ENCODE results near the gene SLC10A4. TPM values are rescaled to one million over a fixed set of nuclear protein-coding genes. Genes with fewer than 3 reads are reported as not detected.
A peak's percentile ranks its signal among the peaks of the same experiment; 100 is the strongest.
"Not testable (repeated sequence)": the region's sequence is repeated elsewhere in the genome, so short reads cannot be mapped to it uniquely, and the experiment has no call there.

Gene SLC10A4
- total RNA-seq, result not detected

GRCh38 chr4:48483006-48483776 lies at the start of gene SLC10A4:
Gene SLC10A4 (plus strand): TSS chr4:48483343. CDS start chr4:48483562, 219 bp downstream.
- H3K27ac ChIP-seq, result no peak within 1 kb of the TSS
- no peak for DNase-seq (ENCODE audit: low spot score)
- H3K4me1 ChIP-seq, result peaks cover 0 to 8% of the 10 kb centered on the region in 2 donors
- no peaks in the 10 kb centered on the region for H3K36me3 ChIP-seq
- TF ChIP-seq CTCF (IDR thresholded peaks at IDR 0.05), result no peak
- H3K4me3 ChIP-seq, result peak within 1 kb of the TSS in 1 of 2 donors; percentile 47
- no peaks in the 10 kb centered on the region for H3K9me3 ChIP-seq
- H3K27me3 ChIP-seq, result peaks cover 12 to 18% of the 10 kb centered on the region in 2 donors

GRCh38 chr4:48436318-48436717 lies 46.8 kb upstream of the SLC10A4 start:
- no peak overlapping the region for H3K27ac ChIP-seq
- no peak overlapping the region for H3K4me3 ChIP-seq
- no peak for DNase-seq (ENCODE audit: low spot score)
- TF ChIP-seq CTCF (IDR thresholded peaks at IDR 0.05), result no peak
- H3K36me3 ChIP-seq, result no peaks in the 10 kb centered on the region
- no peaks in the 10 kb centered on the region for H3K4me1 ChIP-seq
- H3K9me3 ChIP-seq, result no peaks in the 10 kb centered on the region
- no peaks in the 10 kb centered on the region for H3K27me3 ChIP-seq

GRCh38 chr4:48439988-48440387 lies 43.2 kb upstream of the SLC10A4 start:
- Histone ChIP-seq H3K4me1 (no peaks in the 10 kb centered on the region), H3K9me3 (no peaks in the 10 kb centered on the region), H3K27ac (no peak overlapping the region), H3K36me3 (no peaks in the 10 kb centered on the region), H3K27me3 (no peaks in the 10 kb centered on the region), H3K4me3 (no peak overlapping the region)
- no peak for DNase-seq (ENCODE audit: low spot score)
- no peak for TF ChIP-seq CTCF (IDR thresholded peaks at IDR 0.05)

GRCh38 chr4:48440914-48441313 lies 42.2 kb upstream of the SLC10A4 start:
- H3K4me3 ChIP-seq; H3K9me3 ChIP-seq; DNase-seq (ENCODE audit: low spot score); H3K27ac ChIP-seq; H3K36me3 ChIP-seq; H3K4me1 ChIP-seq; H3K27me3 ChIP-seq: not testable (repeated sequence)

GRCh38 chr4:48445704-48446103 lies 37.4 kb upstream of the SLC10A4 start:
- Histone ChIP-seq H3K4me3 (no peak overlapping the region), H3K9me3 (no peaks in the 10 kb centered on the region), H3K4me1 (no peaks in the 10 kb centered on the region), H3K27me3 (no peaks in the 10 kb centered on the region), H3K27ac (no peak overlapping the region), H3K36me3 (no peaks in the 10 kb centered on the region)
- DNase-seq (ENCODE audit: low spot score), result no peak
- TF ChIP-seq CTCF (IDR thresholded peaks at IDR 0.05), result peak; percentile 35 to 65

- Histone ChIP-seq H3K27me3 (no peaks in the 10 kb centered on the region), H3K4me3 (no peak overlapping the region), H3K9me3 (no peaks in the 10 kb centered on the region), H3K4me1 (no peaks in the 10 kb centered on the region), H3K36me3 (no peaks in the 10 kb centered on the region), H3K27ac (no peak overlapping the region)
- TF ChIP-seq CTCF (IDR thresholded peaks at IDR 0.05), result no peak
- no peak for DNase-seq (ENCODE audit: low spot score)
Measured at GRCh38 chr4:48446642-48447041, 36.5 kb upstream of the SLC10A4 start.
